Smooth muscle cell (in vitro differentiated cells): ENCODE measurements around the gene ADAMTS1. TPM values are rescaled to one million over a fixed set of nuclear protein-coding genes. Genes with fewer than 3 reads are reported as not detected.
A peak's percentile ranks its signal among the peaks of the same experiment; 100 is the strongest.

ENCODE experiments used
- DNase-seq: peaks from one replicate; lab custom pipeline; 2025; ENCODE audit not compliant: unreplicated experiment; lab: John Stamatoyannopoulos, UW
- H2AFZ ChIP-seq: fragments of 200-600 bp; sonication (generic); 2 replicates; pipeline ENCODE4 v1.6.0; 2016; ENCODE audit warnings: antibody characterized with exemption, low read depth, mild to moderate bottlenecking
- H3F3A ChIP-seq: fragments of 200-600 bp; sonication (generic); 2 replicates; pipeline ENCODE4 v1.6.0; 2017; ENCODE audit warnings: antibody characterized with exemption, low read depth
- H3K27ac ChIP-seq: fragments of 200-600 bp; sonication (generic); 2 replicates; pipeline ENCODE4 v1.5.1; 2016; ENCODE audit warnings: low read depth, mild to moderate bottlenecking
- H3K27me3 ChIP-seq: fragments of 200-600 bp; sonication (generic); 2 replicates; pipeline ENCODE4 v1.6.1; 2016; ENCODE audit warnings: low read depth, mild to moderate bottlenecking
- H3K36me3 ChIP-seq: fragments of 200-600 bp; sonication (generic); 2 replicates; pipeline ENCODE4 v1.5.1; 2016; ENCODE audit warnings: low read depth
- H3K4me1 ChIP-seq: fragments of 200-600 bp; sonication (generic); 2 replicates; pipeline ENCODE4 v1.5.1; 2016; ENCODE audit warnings: low read depth
- H3K4me2 ChIP-seq: fragments of 200-600 bp; sonication (generic); 2 replicates; pipeline ENCODE4 v1.6.0; 2016; ENCODE audit warnings: mild to moderate bottlenecking
- H3K4me3 ChIP-seq: fragments of 200-600 bp; sonication (generic); 2 replicates; pipeline ENCODE4 v1.5.1; 2016; ENCODE audit warnings: mild to moderate bottlenecking
- H3K79me2 ChIP-seq: fragments of 200-600 bp; sonication (generic); 2 replicates; pipeline ENCODE4 v1.6.0; 2016; ENCODE audit warnings: low read depth, mild to moderate bottlenecking
- H3K9ac ChIP-seq: fragments of 200-600 bp; sonication (generic); 2 replicates; pipeline ENCODE4 v1.6.0; 2016; ENCODE audit warnings: low read depth
- H3K9me3 ChIP-seq: fragments of 200-600 bp; sonication (generic); replicated peaks from 2 replicates; pipeline ENCODE4 v1.5.1; 2016; ENCODE audit warnings: low read depth
- H4K20me1 ChIP-seq: fragments of 200-600 bp; sonication (generic); 2 replicates; pipeline ENCODE4 v1.6.0; 2016; ENCODE audit warnings: low read depth
- CTCF ChIP-seq: fragments of 200-600 bp; sonication (generic); IDR thresholded peaks from 2 replicates; pipeline ENCODE4 v1.5.1; 2017; ENCODE audit warnings: borderline replicate concordance, mild to moderate bottlenecking, antibody characterized with exemption; ENCODE audit not compliant: insufficient read depth, poor library complexity, severe bottlenecking
- WGBS: methylation state at CpG from one replicate; pipeline ENCODE4 v1.1.7; 2016; ENCODE audit warnings: low lambda C conversion rate; 5-methylcytosine and 5-hydroxymethylcytosine counted together
- polyA plus RNA-seq: library from polyadenylated mRNA; unstranded; fragments of >200 nt; fragmentation: Nextera tagmentation; extraction: Ambion mirVana; gene quantifications from 2 replicates; pipeline ENCODE4 v1.2.1, GENCODE V29; 2016
- total RNA-seq: library from RNA; depleted of rRNA; stranded (reverse); fragments of >200 nt; gene quantifications from 2 replicates; pipeline ENCODE4 v1.2.3, GENCODE V29; 2014

The ADAMTS1 gene
- total and polyA plus RNA-seq, 2 experiments from 2014 or later = 181 to 264 TPM

- Histone ChIP-seq H2AFZ (peak overlapping the region; percentile 95), H3K27ac (peak overlapping the region; percentile 48), H3K79me2 (peaks cover 5% of the 10 kb centered on the region), H4K20me1 (peaks cover 6% of the 10 kb centered on the region), H3K4me1 (peaks cover 8% of the 10 kb centered on the region), H3K4me2 (peak overlapping the region; percentile 89), H3K36me3 (no peaks in the 10 kb centered on the region), H3F3A (peaks cover 17% of the 10 kb centered on the region), H3K4me3 (peak overlapping the region; percentile 49), H3K9ac (peak overlapping the region; percentile 46), H3K27me3 (no peaks in the 10 kb centered on the region), H3K9me3 (no peaks in the 10 kb centered on the region)
- no peak for DNase-seq
- peak; percentile 63 for TF ChIP-seq CTCF
- 22% methylated on average over 4 of the region's 4 CpGs for WGBS
These were observed 4.4 kb upstream of the ADAMTS1 start for GRCh38 chr21:26849428-26850115.

GRCh38 chr21:26847921-26848320 lies 2.7 kb upstream of the ADAMTS1 start:
- WGBS = 96% methylated on average over 2 of the region's 2 CpGs
- Histone ChIP-seq H3K27ac (no peak overlapping the region), H3F3A (peaks cover 24% of the 10 kb centered on the region), H3K4me1 (peaks cover 8% of the 10 kb centered on the region), H3K4me2 (no peak overlapping the region), H3K27me3 (no peaks in the 10 kb centered on the region), H3K9me3 (no peaks in the 10 kb centered on the region), H4K20me1 (peaks cover 22% of the 10 kb centered on the region), H3K36me3 (no peaks in the 10 kb centered on the region), H2AFZ (no peak overlapping the region), H3K9ac (no peak overlapping the region), H3K79me2 (peaks cover 15% of the 10 kb centered on the region), H3K4me3 (no peak overlapping the region)
- no peak for DNase-seq
- TF ChIP-seq CTCF = no peak

GRCh38 chr21:26847002-26847401 lies 1.8 kb upstream of the ADAMTS1 start:
- Histone ChIP-seq H3K9me3 (no peaks in the 10 kb centered on the region), H2AFZ (peak overlapping the region; percentile 83), H3K36me3 (no peaks in the 10 kb centered on the region), H3K27ac (peak overlapping the region; percentile 90), H3F3A (peaks cover 31% of the 10 kb centered on the region), H3K4me1 (peaks cover 8% of the 10 kb centered on the region), H3K9ac (peak overlapping the region; percentile 41), H3K79me2 (peaks cover 22% of the 10 kb centered on the region), H4K20me1 (peaks cover 31% of the 10 kb centered on the region), H3K4me2 (peak overlapping the region; percentile 98), H3K4me3 (peak overlapping the region; percentile 87), H3K27me3 (no peaks in the 10 kb centered on the region)
- 44% methylated on average over 13 of the region's 13 CpGs for WGBS
- TF ChIP-seq CTCF = no peak
- DNase-seq = no peak
